HepG2 (cell line): ENCODE data around the gene SCYGR5. TPM values are rescaled to one million over a fixed set of nuclear protein-coding genes. Genes with fewer than 3 reads are reported as not detected.

Source experiments
- AKNA ChIP-seq: sonication (generic); formaldehyde crosslinking; IDR thresholded peaks from 2 replicates; pipeline ENCODE4 v1.4.0; 2020; ENCODE audit warnings: missing genetic modification reagents, borderline replicate concordance
- ATF7-NPFF ChIP-seq: sonication (generic); formaldehyde crosslinking; IDR thresholded peaks from 2 replicates; pipeline ENCODE4 v1.8.1; 2023; ENCODE audit warnings: mild to moderate bottlenecking, low read depth, missing genetic modification reagents, moderate library complexity
- DMTF1 ChIP-seq: sonication (generic); formaldehyde crosslinking; IDR thresholded peaks from 2 replicates; pipeline ENCODE4 v1.4.0; 2020; ENCODE audit warnings: mild to moderate bottlenecking, missing genetic modification reagents
- GATAD2A ChIP-seq: IDR thresholded peaks from 2 replicates; pipeline ENCODE4 v1.6.1; 2016
- HDAC2 ChIP-seq: sonication (generic); formaldehyde crosslinking; IDR thresholded peaks from 2 replicates; pipeline ENCODE4 v1.4.0; 2020; ENCODE audit warnings: missing genetic modification reagents
- HNRNPLL ChIP-seq: fragments of 200-400 bp; formaldehyde crosslinking; IDR thresholded peaks from 2 replicates; pipeline ENCODE4 v1.6.1; 2017; ENCODE audit warnings: mild to moderate bottlenecking, low read depth, low read length; ENCODE audit not compliant: poor library complexity, severe bottlenecking
- MBD4 ChIP-seq: IDR thresholded peaks from 2 replicates; pipeline ENCODE4 v1.6.1; 2012; ENCODE audit warnings: low read length, inconsistent platforms, borderline replicate concordance
- NCOA5 ChIP-seq: sonication (generic); formaldehyde crosslinking; IDR thresholded peaks from 2 replicates; pipeline ENCODE4 v1.4.0; 2020; ENCODE audit warnings: missing genetic modification reagents
- NFKBIZ ChIP-seq: IDR thresholded peaks from 2 replicates; pipeline ENCODE4 v1.6.1; 2018; ENCODE audit warnings: missing genetic modification reagents, missing compliant biosample characterization
- POLR2AphosphoS5 ChIP-seq: IDR thresholded peaks from 2 replicates; pipeline ENCODE4 v1.6.1; 2012; ENCODE audit warnings: low read depth, low read length
- RORA ChIP-seq: sonication (generic); formaldehyde crosslinking; IDR thresholded peaks from 2 replicates; pipeline ENCODE4 v1.5.0; 2020; ENCODE audit warnings: mild to moderate bottlenecking, missing genetic modification reagents, moderate library complexity
- ZMYM2 ChIP-seq: sonication (generic); formaldehyde crosslinking; IDR thresholded peaks from 2 replicates; pipeline ENCODE4 v1.8.0; 2022; ENCODE audit warnings: mild to moderate bottlenecking, missing genetic modification reagents
- ZNF142 ChIP-seq: sonication (generic); formaldehyde crosslinking; IDR thresholded peaks from 2 replicates; pipeline ENCODE4 v1.4.0; 2020; ENCODE audit warnings: missing genetic modification reagents
- ZNF256 ChIP-seq: sonication (generic); formaldehyde crosslinking; conservative IDR thresholded peaks from 2 replicates; pipeline ENCODE4 v1.4.0; 2020; ENCODE audit warnings: missing genetic modification reagents
- ZNF576 ChIP-seq: sonication (generic); formaldehyde crosslinking; IDR thresholded peaks from 2 replicates; pipeline ENCODE4 v1.4.0; 2020; ENCODE audit warnings: mild to moderate bottlenecking, missing genetic modification reagents
- polyA plus RNA-seq, 8 experiments: library from polyadenylated mRNA; depleted of rRNA in 3 of 8; stranded (reverse) in 7 of 8; unstranded in 1 of 8; fragments of >200 nt; fragmentation: Illumina TruSeq in 4 of 8; extraction: Trizol in 4 of 8; gene quantifications; 2 replicates each; pipeline versions ENCODE4 v1.2.1 to v1.2.3, GENCODE V29; 2011 to 2016; ENCODE audit warnings: low read depth in 4 of 8, missing spikeins in 1 of 8, mixed read lengths in 1 of 8; ENCODE audit not compliant: insufficient read depth in 1 of 8
- total RNA-seq, 5 experiments: library from RNA; depleted of rRNA; stranded (reverse); fragments of >200 nt; fragmentation: Illumina TruSeq; extraction: Trizol; gene quantifications; 2 replicates each; pipeline ENCODE4 v1.2.3, GENCODE V29; 2016; ENCODE audit warnings: low read depth in 1 of 5

Gene SCYGR5
- total and polyA plus RNA-seq, 2 of the 13 experiments (the other 11 are each of a cell fraction or from before 2014, with no cell fraction given) = not detected

GRCh38 chr2:227653419-227653818 lies 13.2 kb upstream of the SCYGR5 start (continued):
- TF ChIP-seq HNRNPLL (no peak), HDAC2 (CRISPR knock-in tag) (no peak), RORA (CRISPR knock-in tag) (no peak), NFKBIZ (CRISPR knock-in tag) (0 out of 2 replicates have a peak, but pooled peaks have one; percentile 34), AKNA (no peak), POLR2AphosphoS5 (no peak), ZNF576 (CRISPR knock-in tag) (no peak), GATAD2A (peak; percentile 63), ZNF142 (CRISPR knock-in tag) (no peak), ATF7-NPFF (CRISPR knock-in tag) (no peak), ZNF256 (CRISPR knock-in tag) (no peak), MBD4 (no peak), NCOA5 (CRISPR knock-in tag) (no peak), DMTF1 (CRISPR knock-in tag) (no peak), ZMYM2 (CRISPR knock-in tag) (no peak)
